SK-N-DZ (cell line): ENCODE results near the gene CLEC4A. TPM values are rescaled to one million over a fixed set of nuclear protein-coding genes. Genes with fewer than 3 reads are reported as not detected.
"Not testable (repeated sequence)": the region's sequence is repeated elsewhere in the genome, so short reads cannot be mapped to it uniquely, and the experiment has no call there.

Experiments used
- DNase-seq: peaks from one replicate; pipeline ENCODE4 v3.0.0-alpha.2; 2015; ENCODE audit warnings: low spot score
- polyA plus RNA-seq, 2 experiments: library from polyadenylated mRNA; depleted of rRNA; stranded (reverse); fragments of >200 nt; gene quantifications; 2 replicates each; pipeline ENCODE4 v1.2.3, GENCODE V29; 2014

CLEC4A gene
- polyA plus RNA-seq (2014; cell fraction: cytosol; rRNA removed), result 2.8 TPM in 1 of 2 replicates, not detected in the other
- 1.7 and 5.0 TPM in 2 replicates for polyA plus RNA-seq (2014; cell fraction: nucleus; rRNA removed)

DNA sequence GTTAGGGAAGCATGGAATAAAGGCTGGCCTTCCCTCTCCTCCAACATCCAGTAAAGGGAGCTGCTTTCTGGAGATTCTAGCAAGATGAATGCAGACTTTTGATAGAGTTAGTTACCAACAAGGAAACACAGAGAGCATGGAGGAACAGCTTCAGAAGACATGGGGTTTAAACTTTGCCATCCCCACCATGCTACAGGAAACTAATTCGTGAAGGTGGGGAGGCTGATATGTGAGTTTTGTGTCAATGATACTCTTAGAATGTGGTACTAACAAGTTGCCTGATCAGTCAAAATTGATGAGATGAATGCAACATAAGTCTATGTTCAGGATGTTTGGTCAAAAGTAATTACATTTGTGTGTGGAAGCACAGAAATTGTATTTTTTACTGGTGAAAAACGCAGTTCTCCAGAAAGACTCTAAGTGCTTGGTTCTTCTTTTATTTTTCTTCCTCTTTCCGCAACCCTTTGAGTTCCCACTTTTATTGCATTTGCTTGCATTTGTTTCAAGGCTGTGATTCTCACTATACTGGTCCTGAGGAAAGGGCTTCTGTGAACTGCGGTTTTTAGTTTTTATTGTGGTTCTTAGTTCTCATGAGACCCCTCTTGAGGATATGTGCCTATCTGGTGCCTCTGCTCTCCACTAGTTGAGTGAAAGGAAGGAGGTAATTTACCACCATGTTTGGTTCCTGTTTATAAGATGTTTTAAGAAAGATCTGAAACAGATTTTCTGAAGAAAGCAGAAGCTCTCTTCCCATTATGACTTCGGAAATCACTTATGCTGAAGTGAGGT is at the start of gene CLEC4A:
TSS of gene CLEC4A (plus strand) at position 494 of the 789 bp plus-strand sequence. CDS start at position 756, 262 bp downstream.
- DNase-seq, result no peak

DNA sequence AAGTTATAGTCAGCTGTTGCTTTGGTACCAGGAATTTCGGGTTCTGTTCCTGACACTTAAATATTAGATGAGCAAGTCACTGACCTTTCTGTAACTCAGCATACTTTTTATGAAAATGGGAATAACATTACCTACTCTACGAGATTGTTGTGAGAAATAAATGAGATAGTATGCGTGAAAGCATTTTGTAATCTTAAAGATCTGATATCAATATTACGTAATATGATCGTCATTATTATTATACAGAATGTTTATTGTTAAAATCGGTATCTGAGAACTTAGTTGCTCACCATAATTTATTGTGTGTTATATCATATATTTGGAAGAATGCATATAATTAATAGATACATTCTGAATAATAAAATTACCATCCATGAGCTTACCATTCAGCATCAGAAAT is 47.5 kb upstream of the CLEC4A start:
- no peak for DNase-seq

DNA sequence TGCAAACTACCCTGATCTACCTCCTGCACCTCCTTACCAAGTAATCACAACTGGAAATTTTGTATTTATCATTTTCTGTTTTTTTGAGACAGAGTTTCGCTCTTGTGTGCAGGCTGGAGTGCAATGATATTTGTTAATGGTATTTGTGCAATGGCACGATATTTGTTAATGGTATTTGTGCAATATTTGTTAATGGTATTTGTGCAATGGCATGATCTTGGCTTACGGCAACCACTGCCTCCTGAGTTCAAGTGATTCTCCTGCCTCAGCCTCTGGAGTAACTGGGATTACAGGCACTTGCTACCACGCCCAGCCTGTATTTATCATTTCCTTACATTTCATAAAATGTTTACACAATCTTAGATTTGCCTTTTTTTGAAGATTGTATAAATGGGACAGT is 47.1 kb upstream of the CLEC4A start:
- no peak for DNase-seq

- DNase-seq, result no peak
Observed at GRCh38 chr12:8077207-8077606, 46.2 kb upstream of the CLEC4A start.

DNA sequence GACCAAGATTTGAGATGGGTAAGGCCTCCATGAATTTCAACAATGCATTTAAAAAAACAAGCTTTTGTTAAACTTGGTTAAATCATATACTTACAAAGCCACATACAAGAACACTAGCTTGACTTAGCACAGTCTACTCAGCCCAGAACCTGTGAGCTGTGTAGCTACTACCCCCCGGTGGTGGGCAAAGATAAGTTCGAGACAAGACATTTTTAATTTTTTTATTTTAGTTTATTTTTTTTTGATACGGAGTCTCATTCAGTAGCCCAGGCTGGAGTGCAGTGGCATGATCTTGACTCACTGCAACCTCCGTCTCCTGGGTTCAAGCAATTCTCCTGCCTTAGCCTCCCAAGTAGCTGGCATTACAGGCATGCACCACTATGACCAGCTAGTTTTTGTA is 45.0 kb upstream of the CLEC4A start:
- peak; percentile 32 for DNase-seq

DNA sequence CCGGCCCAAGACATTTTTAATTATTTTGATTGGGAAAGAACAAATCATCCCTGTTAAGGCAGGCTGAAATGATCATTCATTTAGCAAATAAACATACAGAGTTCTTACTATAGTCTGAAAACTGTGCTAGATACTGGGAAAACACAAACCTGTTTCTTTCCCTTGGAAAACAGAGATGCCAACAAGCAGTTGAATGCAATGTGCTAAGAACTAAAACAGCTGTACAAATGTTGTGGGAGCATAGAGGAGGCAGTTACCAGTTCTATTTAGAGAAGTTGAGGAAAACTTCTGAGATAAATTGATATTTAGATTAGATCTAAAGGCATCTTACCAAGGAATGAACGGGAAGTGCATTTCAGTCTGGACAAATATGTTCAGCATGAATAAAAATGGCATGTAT is 44.5 kb upstream of the CLEC4A start:
- DNase-seq, result no peak

DNA sequence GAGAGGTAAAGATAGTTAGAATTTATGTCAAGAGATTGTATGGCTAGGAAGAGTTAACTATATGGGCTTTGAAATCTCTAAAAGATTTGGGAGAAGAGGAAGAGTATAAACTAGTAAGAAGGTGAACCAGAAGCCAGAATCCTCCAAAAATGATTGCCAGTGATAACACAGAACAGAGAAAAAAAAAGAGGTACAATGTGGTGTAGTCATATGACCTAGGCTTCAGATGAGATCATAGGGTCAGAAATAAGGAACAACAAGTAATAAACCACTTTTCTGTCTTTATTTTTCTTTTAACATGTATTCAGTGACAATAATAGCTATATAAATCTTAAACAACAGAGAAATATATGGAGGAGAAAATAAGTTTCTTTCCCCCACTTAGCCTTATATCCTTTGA is 43.3 kb upstream of the CLEC4A start:
- DNase-seq, result no peak

GRCh38 chr12:8081251-8081920 is 42.0 kb upstream of the CLEC4A start:
- DNase-seq, result no peak

DNA sequence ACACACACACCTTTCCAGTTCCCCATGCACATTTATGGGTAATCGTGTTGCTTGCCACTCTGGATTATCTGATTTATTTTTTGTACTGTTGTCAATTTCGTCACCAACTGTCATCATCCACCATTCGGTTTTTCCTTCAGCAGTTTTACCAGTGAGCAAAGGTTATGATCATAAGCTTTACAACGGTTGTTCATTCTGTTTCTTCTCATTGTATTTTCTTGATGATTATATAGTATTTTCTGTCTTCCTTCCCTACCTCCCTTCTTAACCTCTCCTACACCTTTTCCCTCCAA is 40.7 kb upstream of the CLEC4A start:
- no peak for DNase-seq

- not testable (repeated sequence) for DNase-seq
Observed at GRCh38 chr12:8084351-8084750, 39.1 kb upstream of the CLEC4A start.

DNA sequence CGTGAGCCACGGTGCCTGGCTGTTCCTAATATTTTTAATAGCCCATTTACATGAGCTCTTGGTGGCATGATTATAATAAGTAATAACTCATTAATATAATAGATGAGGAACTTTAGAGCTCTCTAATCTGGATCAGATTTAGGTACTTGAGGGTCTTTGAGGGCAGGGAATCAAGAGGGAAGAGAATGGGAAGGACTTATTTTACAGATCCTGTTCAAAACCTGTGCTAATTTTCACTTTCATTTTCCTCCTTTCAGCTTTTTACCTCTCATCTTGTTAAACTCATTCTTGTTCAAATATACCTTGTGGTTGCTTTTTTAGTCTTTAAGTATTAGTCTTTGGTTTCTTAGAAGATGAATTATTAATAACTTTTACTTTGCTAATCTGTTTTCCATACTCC is 35.8 kb upstream of the CLEC4A start:
- no peak for DNase-seq

DNA sequence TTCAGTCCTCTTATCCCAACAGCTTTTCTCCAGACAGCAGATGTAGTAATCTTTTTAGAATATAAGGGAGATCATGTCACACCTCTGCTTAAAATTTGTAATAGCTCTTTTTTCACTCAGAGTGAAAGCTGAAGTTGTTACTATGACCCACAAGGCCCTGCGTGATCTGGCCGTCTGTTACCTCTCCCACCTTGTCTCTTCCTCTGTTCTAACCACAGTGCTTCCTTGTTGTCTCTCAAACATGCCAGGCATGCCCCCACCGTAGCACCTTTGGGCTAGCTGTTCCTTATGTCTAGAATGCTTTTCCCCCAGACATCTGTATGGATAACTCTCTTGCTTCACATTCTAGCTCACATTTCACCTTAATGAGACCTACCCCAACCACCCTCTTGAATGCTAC is 34.8 kb upstream of the CLEC4A start:
- DNase-seq, result no peak

DNA sequence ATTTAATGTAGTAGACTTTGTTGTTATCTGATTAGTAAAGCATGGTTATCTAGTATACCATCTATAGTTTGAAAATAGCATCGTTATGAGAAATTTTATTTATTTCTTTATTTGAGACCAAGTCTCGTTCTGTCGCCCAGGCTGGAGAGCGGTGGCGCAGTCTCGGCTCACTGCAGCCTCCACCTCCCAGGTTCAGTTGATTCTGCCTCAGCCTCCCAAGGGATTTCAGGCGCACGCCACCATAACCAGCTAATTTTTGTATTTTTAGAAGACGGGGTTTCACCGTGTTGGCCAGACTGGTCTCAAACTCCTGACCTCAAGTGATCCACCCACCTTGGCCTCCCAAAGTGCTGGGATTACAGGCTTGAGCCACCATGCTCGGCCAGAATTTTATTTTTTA is 34.1 kb upstream of the CLEC4A start:
- DNase-seq, result not testable (repeated sequence)

DNA sequence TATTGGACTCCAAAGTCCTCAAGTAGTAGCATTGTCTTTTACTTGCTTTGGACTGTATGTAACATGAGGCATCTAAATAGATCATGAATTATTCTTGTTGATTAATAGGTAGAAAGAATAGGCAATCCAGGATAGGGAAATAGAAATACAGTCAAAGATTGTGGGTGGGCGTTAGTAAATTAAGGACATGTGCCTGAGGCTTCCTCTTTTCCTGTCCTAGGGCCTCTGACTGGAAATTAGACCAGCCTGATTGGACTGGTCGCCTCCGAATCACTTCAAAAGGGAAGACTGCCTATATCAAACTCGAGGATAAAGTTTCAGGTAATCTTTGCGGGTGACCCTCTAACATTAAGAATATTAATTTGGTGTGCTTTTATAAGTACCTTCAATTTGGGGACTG is 33.7 kb upstream of the CLEC4A start:
- DNase-seq, result no peak

GRCh38 chr12:8093291-8093690 is 30.1 kb upstream of the CLEC4A start:
- DNase-seq, result no peak

- no peak for DNase-seq
Observed at GRCh38 chr12:8096281-8096915, 27.0 kb upstream of the CLEC4A start.

GRCh38 chr12:8099235-8099634 is 24.2 kb upstream of the CLEC4A start:
- DNase-seq, result no peak

- peak; percentile 72 for DNase-seq
Observed at GRCh38 chr12:8108808-8109398, 14.5 kb upstream of the CLEC4A start.

- not testable (repeated sequence) for DNase-seq
Observed at GRCh38 chr12:8113117-8113516, 10.3 kb upstream of the CLEC4A start.

DNA sequence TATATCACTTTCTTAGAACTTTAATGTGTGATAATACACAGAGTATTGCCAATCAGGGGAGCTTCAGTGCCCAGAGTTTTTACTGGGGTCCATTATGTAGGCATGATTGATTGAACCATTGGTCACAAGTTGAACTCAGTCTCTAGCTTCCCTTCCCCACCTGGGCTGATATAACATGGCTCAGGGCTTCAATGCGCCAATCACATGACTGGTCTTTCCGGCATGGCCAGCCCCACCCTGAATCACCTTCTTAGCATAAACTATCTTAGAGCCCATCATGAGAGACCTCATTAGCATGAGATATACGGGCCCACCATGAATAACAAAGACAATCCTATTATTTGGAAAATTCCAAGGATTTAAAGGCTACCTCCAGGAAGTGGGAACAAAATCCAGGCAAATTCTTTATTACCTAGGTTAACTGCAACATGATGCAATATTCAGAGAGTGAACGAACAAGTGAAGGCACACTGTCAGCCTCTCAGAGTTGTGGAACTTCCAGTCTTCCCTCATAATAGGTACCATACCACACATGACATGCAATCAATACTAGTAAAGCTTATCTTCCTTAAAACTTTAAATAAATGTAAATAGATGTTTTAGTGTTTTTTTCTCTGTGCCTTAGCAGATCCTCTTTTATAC is 3.2 kb upstream of the CLEC4A start:
- DNase-seq, result no peak

- no peak for DNase-seq
Observed at GRCh38 chr12:8127138-8127537, 3.7 kb downstream of the CLEC4A start.
